Cardiac fibroblast (primary cell): ENCODE data around the gene SOCS3.

Experiments
- DNase-seq, 2 donors: peaks; one replicate each; pipeline versions ENCODE4 v3.0.0 to v3.0.0-alpha.2; 2010; ENCODE audit warnings: low read depth in 2 of 2
- H3K4me3 ChIP-seq, 2 donors: replicated peaks in 1 of 2; 1 replicate in 1 of 2; 2 replicates in 1 of 2; pipeline ENCODE4 v1.5.1; 2011; ENCODE audit warnings: low read depth in 2 of 2, low read length in 2 of 2, mild to moderate bottlenecking in 2 of 2, moderate library complexity in 1 of 2
- TF ChIP-seq, protein P1 (sequence below): IDR thresholded peaks from one replicate; pipeline ENCODE4 v1.5.1; 2011; ENCODE audit warnings: low read depth, mild to moderate bottlenecking, low read length, inconsistent platforms

Gene SOCS3

DNA sequence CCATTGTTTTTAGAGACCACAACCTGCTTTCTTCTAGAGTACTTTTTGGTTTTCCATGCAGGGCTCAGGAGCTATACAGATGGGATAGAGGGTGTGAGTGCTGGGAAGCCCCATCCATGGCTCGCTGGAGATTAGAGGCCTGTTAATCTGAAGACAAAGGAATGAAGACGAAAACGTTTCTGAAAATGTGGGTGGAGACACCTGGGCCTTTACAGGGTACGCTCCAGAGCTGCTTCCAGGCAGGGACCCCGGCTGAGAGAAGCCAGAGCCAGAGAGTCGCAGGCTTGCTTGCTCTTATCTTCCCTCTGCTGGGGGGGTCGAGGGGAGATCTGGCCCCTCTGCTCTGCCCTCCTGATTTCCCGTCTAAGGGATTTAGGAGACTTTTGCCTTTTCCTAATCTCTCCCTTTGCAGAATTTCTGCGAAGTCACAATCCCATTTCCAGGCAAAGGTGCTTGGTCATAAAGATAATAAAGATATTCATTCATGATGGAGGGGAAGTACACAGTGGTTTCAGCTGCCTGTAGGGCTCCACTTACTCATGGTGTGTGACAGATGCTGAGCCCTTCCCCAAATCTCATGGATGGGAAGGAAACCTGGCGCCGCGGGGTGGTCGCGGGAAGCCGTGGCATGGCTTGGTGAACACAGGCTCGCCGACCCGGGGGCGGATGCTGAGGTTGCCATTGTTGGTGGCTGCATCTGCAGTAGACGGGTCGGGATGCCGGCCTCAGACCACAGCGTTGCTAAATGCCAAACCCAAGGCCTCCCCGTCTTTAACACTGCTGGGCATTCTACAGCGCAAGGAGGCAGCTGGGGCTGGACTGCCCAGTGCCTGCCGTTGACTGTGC, 4.8 kb upstream of the SOCS3 start:
- TF ChIP-seq, protein P1, sequence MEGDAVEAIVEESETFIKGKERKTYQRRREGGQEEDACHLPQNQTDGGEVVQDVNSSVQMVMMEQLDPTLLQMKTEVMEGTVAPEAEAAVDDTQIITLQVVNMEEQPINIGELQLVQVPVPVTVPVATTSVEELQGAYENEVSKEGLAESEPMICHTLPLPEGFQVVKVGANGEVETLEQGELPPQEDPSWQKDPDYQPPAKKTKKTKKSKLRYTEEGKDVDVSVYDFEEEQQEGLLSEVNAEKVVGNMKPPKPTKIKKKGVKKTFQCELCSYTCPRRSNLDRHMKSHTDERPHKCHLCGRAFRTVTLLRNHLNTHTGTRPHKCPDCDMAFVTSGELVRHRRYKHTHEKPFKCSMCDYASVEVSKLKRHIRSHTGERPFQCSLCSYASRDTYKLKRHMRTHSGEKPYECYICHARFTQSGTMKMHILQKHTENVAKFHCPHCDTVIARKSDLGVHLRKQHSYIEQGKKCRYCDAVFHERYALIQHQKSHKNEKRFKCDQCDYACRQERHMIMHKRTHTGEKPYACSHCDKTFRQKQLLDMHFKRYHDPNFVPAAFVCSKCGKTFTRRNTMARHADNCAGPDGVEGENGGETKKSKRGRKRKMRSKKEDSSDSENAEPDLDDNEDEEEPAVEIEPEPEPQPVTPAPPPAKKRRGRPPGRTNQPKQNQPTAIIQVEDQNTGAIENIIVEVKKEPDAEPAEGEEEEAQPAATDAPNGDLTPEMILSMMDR: no peak
- DNase-seq: no peak

GRCh38 chr17:78362671-78363070, 2.8 kb upstream of the SOCS3 start:
- TF ChIP-seq, protein P1: peak; percentile 16
- no peak for DNase-seq
- H3K4me3 ChIP-seq: no peak overlapping the region

More for the DNA sequence above, 4.8 kb upstream of the SOCS3 start:
- H3K4me3 ChIP-seq: no peak overlapping the region

GRCh38 chr17:78362232-78362631, 2.4 kb upstream of the SOCS3 start:
- no peak overlapping the region for H3K4me3 ChIP-seq
- no peak for DNase-seq
- TF ChIP-seq, protein P1: no peak

- TF ChIP-seq, protein P1: no peak
- DNase-seq: no peak
- no peak overlapping the region for H3K4me3 ChIP-seq
These were observed 1.4 kb upstream of the SOCS3 start for GRCh38 chr17:78361225-78361701.

DNA sequence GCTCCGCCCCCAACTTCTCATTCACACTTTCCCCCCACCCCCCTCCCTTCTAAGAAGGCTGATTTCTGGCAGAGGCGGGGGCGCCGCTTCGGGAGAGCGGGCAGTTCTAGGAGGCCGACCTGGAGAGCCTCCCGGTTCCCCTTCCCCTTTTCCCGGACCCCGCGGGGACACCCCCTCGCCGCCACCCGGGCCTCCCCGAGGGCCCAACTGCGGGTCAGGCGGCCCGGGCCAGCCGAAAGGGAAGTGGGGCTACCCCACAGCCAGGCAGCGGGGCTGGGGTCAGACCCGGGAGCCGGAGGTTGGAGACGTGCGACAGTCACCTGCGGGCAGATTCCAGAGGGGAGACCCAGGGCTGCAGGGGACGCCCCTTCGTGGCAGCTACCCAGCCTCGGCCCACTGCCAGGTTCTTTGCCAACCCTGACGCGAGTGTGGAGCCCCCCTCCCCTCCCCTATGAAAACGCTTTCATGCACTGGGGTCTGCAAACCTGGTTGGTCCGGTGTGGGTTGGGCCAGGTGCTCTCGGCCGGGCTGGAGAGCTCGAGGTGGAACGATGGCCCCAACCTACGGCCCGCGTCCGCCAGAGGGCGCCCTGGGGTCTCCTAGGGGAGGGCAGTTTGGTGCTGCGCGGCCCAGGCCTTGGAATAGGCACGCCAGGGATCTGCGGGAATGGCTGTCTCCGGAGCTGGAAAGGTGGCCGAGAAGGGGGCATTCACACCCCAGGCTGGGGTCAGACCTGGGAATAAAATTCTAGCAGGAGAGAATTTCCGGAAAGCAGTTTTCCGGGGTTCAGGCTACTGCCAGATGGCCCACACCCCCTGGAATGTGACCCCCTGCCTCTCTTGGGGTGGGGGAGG, 721 bp upstream of the SOCS3 start:
- TF ChIP-seq, protein P1: peak; percentile 91
- peak; percentile 87 to 91 for DNase-seq
- H3K4me3 ChIP-seq: peak overlapping the region; percentile 65 to 95

GRCh38 chr17:78359321-78359996, 418 bp downstream of the SOCS3 start:
- peak; percentile 57 to 70 for DNase-seq
- TF ChIP-seq, protein P1: no peak
- H3K4me3 ChIP-seq: peak overlapping the region; percentile 90 to 95
